ENCODE measurements around the gene CPA5.
A peak's percentile ranks its signal among the peaks of the same experiment; 100 is the strongest.

CPA5 gene

DNA sequence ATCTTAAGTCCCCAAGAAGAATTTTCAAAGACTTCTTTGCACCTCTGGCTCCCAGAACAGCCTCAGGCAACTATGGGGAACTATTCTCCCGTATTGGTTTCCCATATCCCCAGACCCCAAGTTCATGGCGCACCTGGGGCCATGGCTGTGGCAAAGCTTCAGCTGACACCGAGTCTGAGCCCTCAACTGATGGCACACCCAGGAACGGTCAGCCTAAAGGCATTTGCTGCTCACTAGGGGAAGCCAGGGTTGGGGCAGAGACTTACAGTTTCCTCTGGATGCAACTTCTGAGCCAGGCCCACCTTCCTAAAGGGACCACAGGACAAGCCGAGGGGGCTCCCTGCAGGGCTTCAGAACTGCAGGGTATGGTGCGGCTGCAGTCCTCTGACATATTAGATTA, 21.9 kb downstream of the CPA5 start:
- no peak overlapping the region for H3K27ac ChIP-seq

DNA sequence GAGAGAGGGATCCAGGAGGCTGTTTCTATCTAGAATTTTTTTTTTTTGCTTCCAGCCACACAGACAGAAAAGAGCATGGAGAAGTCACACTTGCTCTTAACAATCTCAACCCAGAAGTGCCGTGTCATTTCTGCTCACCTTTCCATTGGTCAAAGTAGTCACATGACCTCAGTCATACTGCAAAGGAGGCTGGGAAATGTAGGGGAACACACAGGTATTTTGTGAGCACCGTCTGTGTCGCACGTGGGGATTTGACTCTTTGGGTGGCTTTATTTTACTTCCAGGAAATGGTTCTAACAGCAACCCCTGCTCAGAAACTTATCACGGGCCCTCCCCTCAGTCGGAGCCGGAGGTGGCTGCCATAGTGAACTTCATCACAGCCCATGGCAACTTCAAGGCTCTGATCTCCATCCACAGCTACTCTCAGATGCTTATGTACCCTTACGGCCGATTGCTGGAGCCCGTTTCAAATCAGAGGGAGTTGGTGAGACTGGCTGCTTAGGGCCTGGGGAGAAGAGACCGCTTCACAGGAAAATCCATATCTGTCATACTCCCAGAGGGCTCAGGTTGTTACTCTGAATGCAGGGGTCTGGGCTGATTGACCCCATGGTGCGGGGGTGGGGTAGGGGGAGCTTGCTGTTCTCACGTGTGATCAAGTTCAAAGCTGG, 22.6 kb downstream of the CPA5 start:
- TF ChIP-seq, protein P1, sequence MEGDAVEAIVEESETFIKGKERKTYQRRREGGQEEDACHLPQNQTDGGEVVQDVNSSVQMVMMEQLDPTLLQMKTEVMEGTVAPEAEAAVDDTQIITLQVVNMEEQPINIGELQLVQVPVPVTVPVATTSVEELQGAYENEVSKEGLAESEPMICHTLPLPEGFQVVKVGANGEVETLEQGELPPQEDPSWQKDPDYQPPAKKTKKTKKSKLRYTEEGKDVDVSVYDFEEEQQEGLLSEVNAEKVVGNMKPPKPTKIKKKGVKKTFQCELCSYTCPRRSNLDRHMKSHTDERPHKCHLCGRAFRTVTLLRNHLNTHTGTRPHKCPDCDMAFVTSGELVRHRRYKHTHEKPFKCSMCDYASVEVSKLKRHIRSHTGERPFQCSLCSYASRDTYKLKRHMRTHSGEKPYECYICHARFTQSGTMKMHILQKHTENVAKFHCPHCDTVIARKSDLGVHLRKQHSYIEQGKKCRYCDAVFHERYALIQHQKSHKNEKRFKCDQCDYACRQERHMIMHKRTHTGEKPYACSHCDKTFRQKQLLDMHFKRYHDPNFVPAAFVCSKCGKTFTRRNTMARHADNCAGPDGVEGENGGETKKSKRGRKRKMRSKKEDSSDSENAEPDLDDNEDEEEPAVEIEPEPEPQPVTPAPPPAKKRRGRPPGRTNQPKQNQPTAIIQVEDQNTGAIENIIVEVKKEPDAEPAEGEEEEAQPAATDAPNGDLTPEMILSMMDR (conservative IDR thresholded peaks at IDR 0.05), result no peak
- H3K27ac ChIP-seq, result peak overlapping the region; percentile 92; the same call in 1 of the 2 replicates

More for the DNA sequence above, 21.9 kb downstream of the CPA5 start:
- TF ChIP-seq, protein P1 (conservative IDR thresholded peaks at IDR 0.05), result no peak

DNA sequence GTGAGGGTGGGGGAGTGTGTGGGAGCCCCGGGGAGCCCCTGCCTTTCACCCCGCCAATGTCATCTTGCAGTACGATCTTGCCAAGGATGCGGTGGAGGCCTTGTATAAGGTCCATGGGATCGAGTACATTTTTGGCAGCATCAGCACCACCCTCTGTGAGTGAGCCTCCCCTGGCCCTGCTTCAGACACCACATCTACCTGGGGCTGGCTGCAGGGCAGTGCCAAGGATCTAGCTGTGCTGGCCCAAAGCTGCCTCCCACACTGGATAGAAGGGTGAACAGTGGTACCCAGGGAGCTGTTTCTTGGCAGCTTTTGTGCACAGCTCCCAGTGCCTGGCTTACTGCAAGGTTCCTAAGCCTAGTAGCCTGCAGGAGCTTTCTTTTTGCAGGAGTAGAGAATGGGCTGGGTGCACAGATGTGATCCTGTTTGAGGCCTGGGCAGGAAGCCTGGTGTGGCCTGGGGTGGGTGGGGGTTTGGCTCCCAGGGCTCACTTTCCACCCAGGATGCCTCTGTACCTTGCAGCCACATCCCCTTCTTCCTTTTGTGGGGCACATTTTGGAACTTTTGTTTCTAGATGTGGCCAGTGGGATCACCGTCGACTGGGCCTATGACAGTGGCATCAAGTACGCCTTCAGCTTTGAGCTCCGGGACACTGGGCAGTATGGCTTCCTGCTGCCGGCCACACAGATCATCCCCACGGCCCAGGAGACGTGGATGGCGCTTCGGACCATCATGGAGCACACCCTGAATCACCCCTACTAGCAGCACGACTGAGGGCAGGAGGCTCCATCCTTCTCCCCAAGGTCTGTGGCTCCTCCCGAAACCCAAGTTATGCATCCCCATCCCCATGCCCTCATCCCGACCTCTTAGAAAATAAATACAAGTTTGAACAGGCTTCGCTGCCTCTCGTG, 23.5 kb downstream of the CPA5 start:
- peak overlapping the region; percentile 92 for H3K27ac ChIP-seq

DNA sequence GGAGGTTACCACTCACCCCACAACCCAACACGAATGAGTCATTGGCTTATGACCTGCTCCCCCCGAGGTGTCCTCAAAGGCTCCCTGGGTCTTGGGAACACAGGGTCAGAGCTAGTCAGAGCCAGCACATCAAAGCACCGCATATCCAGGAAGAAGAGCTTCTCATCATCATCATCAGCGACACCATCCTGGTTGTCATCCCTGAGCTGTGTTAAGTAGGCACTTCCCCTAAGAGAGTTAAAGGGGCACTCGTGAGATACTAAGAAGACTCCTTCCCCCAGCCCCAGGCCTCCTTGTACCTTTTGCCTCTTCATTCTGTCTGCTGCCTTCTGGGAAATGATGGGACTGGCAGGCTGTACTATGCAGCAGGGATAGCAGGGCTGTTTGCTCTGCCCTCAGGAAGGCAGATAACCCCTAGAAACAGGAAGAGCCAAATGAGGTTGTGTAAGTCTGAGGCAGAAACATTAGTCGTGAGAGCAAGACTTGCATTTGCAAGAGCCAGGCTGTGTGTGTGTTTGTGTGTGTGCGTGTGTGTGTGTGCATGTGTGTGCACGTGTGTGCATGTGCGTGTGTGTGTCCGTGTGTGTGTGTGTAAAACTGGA, 24.6 kb downstream of the CPA5 start:
- TF ChIP-seq, protein P1 (conservative IDR thresholded peaks at IDR 0.05), result no peak

More for the DNA sequence above, 23.5 kb downstream of the CPA5 start:
- TF ChIP-seq, protein P1 (conservative IDR thresholded peaks at IDR 0.05), result no peak

DNA sequence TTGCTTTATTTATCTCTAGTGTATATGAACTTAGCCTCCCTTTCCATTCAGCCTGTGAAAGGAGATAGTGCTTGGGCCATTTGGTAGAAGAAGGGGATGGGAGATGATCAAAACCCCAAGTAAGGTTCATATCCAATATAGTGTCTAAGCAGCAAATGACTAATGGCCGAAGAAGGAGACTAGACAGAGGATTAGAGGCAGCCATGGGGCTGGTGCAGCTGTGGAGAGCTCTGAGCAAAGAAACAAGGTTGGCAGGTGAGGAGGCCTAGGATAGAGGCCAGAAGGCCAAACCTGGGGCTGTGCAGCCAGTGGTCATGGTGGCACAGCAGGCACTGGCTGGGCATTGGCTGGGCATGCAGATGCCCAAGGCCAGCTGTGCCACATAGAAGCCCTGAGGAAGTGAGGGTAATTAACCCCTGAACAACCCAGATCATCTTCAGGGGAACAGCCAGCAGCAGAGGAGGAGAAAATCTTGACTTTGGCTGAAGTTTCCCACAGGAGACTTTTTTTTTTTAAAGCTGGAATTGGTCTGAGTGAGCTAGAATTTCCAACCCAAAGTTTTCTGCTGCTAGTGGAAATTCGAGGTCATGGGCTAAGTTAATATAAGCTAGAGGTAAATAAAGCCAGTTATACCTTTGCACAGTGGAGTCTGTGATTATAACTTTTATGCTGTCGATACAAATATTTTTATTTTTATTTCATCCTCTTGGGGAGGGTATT, 25.4 kb downstream of the CPA5 start:
- TF ChIP-seq, protein P1 (conservative IDR thresholded peaks at IDR 0.05), result no peak
- H3K27ac ChIP-seq, result peak overlapping the region; percentile 92

More for the DNA sequence above, 24.6 kb downstream of the CPA5 start:
- peak overlapping the region; percentile 92 for H3K27ac ChIP-seq

DNA sequence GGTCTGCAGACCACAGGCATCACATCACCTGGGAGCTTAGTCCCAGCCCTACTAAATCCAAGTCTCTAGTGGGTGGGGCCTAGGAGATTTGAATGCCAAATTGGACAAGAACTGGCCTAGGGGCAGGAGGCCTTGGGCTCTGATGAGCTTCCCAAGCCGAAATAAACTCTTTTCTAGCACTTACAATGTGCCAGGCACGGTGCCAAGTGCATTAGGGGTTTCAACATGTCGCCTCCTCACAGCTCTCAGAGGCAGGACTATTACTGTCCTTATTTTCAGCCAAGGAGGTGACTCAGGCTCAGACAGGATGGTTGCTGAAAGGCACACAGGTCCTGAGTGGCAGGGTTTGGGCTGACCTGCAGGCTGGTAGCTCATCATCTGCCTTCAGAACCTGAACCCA, 26.4 kb downstream of the CPA5 start:
- H3K27ac ChIP-seq, result peak overlapping the region; percentile 92
- TF ChIP-seq, protein P1 (conservative IDR thresholded peaks at IDR 0.05), result no peak

Data from VCaP (cell line).